Esophagus squamous epithelium (tissue), 5 donors: Measurements from ENCODE around the gene PTDSS2. TPM values are rescaled to one million over a fixed set of nuclear protein-coding genes. Genes with fewer than 3 reads are reported as not detected.
"Not testable (repeated sequence)": the region's sequence is repeated elsewhere in the genome, so short reads cannot be mapped to it uniquely, and the experiment has no call there.

ENCODE experiments used
- DNase-seq: peaks from one replicate; lab custom pipeline; 2025; lab: John Stamatoyannopoulos, UW
- H3K27ac ChIP-seq, 4 donors: fragments of 200-600 bp; sonication (generic); one replicate each; pipeline ENCODE4 v1.5.1; 2016 to 2019; ENCODE audit warnings: mild to moderate bottlenecking in 1 of 4
- H3K27me3 ChIP-seq, 4 donors: fragments of 200-600 bp; sonication (generic); 1 replicate in 3 of 4; 2 replicates in 1 of 4; pipeline versions ENCODE4 v1.5.1 to v1.6.0; 2017 to 2021; ENCODE audit warnings: antibody characterized with exemption in 1 of 4
- H3K36me3 ChIP-seq, 3 donors: fragments of 200-600 bp; sonication (generic); one replicate each; pipeline ENCODE4 v1.5.1; 2016 to 2019
- H3K4me1 ChIP-seq, 3 donors: fragments of 200-600 bp; sonication (generic); one replicate each; pipeline ENCODE4 v1.5.1; 2017 to 2019
- H3K4me3 ChIP-seq, 4 donors: fragments of 200-600 bp; sonication (generic); 1 replicate in 3 of 4; 2 replicates in 1 of 4; pipeline ENCODE4 v1.5.1; 2016 to 2019; ENCODE audit warnings: mild to moderate bottlenecking in 2 of 4, moderate library complexity in 1 of 4
- H3K9me3 ChIP-seq, 3 donors: fragments of 200-600 bp; sonication (generic); one replicate each; pipeline ENCODE4 v1.5.1; 2016 to 2019
- POLR2A ChIP-seq, 4 donors: fragments of 450-650 bp; IDR thresholded peaks; one replicate each; pipeline ENCODE4 v1.6.1; 2017; ENCODE audit warnings: antibody characterized with exemption in 4 of 4, mild to moderate bottlenecking in 4 of 4, moderate library complexity in 3 of 4
- WGBS, 2 donors: methylation state at CpG; one replicate each; pipeline ENCODE4 v1.1.5; 2018; 5-methylcytosine and 5-hydroxymethylcytosine counted together
- intact Hi-C: fragments of 100-400 bp; cut with DNase I; formaldehyde crosslinking; loops from one replicate; pipeline ENCODE4 v1.15.0; 2022
- total RNA-seq, 4 donors: library from RNA; depleted of rRNA; stranded (reverse); fragments of >200 nt; gene quantifications; one replicate each; pipeline ENCODE4 v1.1.0, GENCODE V29; 2016
- TF ChIP-seq, protein P1 (sequence below), 6 experiments: fragments of 450-650 bp in 4 of 6; fragments of 200-600 bp in 2 of 6; sonication (generic) in 2 of 6; IDR thresholded peaks; one replicate each; pipeline ENCODE4 v1.5.1; 2016 to 2019; ENCODE audit warnings: antibody characterized with exemption in 6 of 6, mild to moderate bottlenecking in 4 of 6, moderate library complexity in 4 of 6
- donor health status: DM: yes; HTN: yes; CAD: no.

The PTDSS2 gene
- 10 to 100 TPM; 15.8 to 34.3 (median 22.8) TPM for total RNA-seq

DNA sequence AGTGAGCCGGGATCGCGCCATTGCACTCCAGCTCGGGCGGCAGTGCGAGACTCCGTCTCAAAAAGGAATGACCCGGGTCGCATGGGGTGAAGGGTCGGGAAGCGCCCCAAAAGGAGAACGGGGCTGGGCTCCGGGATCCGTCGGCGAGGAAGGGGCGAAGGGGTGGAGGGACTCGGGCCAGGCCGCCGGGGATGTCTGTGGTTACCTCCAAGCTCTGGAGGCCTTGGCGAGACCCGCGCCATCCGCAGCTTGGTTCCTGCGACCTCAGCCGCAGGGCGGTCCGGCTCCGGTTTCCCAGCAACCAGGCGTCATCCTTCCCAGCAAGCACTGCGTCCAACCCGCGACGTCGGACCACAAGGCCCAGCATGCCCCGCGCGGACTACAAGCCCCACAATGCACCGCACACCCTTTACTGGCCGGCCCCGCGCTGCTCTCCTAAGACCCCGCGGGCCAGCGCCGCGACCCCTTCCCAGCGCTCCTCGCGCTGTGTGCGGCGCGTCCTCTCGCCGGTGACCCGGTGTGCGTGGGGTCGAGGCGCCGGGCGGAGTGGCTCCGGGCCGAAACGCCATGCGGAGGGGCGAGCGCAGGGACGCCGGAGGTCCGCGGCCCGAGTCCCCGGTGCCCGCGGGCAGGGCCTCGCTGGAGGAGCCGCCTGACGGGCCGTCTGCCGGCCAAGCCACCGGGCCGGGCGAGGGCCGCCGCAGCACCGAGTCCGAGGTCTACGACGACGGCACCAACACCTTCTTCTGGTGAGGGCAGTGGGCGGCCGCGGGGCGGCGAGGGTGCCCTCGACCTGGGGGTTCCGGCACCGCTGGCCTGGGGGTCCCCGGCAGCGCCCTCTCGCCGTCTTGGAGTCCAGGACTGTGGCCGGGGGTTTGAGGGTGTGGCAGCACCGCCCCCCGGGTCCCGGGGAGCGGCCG is at the start of gene PTDSS2:
Gene PTDSS2 (plus strand): TSS at position 391 of the 920 bp plus-strand sequence. CDS start 177 bp downstream, at position 568.
- WGBS, 2 donors = 0 to 1% methylated on average over 15 to 26 of the region's 108 CpGs
- H3K4me1 ChIP-seq = peaks cover 21 to 68% (median 26%) of the 10 kb centered on the region in 3 donors
- H3K27ac ChIP-seq = peak within 1 kb of the TSS; percentile 87 to 95 (median 92)

DNA sequence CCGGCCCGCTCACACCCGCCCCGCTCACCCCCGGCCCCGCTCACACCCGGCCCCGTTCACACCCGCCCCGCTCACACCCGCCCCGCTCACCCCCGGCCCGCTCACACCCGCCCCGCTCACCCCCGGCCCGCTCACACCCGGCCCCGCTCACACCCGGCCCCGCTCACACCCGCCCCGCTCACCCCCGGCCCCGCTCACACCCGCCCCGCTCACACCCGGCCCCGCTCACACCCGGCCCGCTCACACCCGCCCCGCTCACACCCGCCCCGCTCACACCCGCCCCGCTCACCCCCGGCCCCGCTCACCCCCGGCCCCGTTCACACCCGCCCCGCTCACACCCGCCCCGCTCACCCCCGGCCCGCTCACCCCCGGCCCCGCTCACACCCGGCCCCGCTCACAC is 48.9 kb upstream of the PTDSS2 start:
- intact Hi-C loops, H3K4me3 ChIP-seq, H3K9me3 ChIP-seq, DNase-seq, H3K27ac ChIP-seq: not testable (repeated sequence)
- WGBS, 2 donors = no CpG with 5 or more reads among the region's 52 CpGs
- peaks cover 0 to 21% (median 4%) of the 10 kb centered on the region in 4 donors for H3K27me3 ChIP-seq
- H3K4me1 ChIP-seq = peaks cover 17 to 55% (median 17%) of the 10 kb centered on the region in 3 donors
- peaks cover 0 to 67% (median 12%) of the 10 kb centered on the region in 3 donors for H3K36me3 ChIP-seq

More for the DNA sequence above, at the start of gene PTDSS2:
- no peaks in the 10 kb centered on the region for H3K27me3 ChIP-seq
- no peaks in the 10 kb centered on the region for H3K9me3 ChIP-seq
- peak; percentile 80 for DNase-seq
- H3K4me3 ChIP-seq = peak within 1 kb of the TSS; percentile 66 to 100 (median 92)
- H3K36me3 ChIP-seq = peaks cover 0 to 31% (median 0%) of the 10 kb centered on the region in 3 donors
- intact Hi-C loops = loop anchor here (5.0 kb wide), 1 partner anchor 67 kb away; no protein-coding TSS in a partner anchor
- peak in 3 of 4 donors; percentile 34 to 78 (median 54) for TF ChIP-seq POLR2A (IDR thresholded peaks at IDR 0.05)
- TF ChIP-seq, protein P1, sequence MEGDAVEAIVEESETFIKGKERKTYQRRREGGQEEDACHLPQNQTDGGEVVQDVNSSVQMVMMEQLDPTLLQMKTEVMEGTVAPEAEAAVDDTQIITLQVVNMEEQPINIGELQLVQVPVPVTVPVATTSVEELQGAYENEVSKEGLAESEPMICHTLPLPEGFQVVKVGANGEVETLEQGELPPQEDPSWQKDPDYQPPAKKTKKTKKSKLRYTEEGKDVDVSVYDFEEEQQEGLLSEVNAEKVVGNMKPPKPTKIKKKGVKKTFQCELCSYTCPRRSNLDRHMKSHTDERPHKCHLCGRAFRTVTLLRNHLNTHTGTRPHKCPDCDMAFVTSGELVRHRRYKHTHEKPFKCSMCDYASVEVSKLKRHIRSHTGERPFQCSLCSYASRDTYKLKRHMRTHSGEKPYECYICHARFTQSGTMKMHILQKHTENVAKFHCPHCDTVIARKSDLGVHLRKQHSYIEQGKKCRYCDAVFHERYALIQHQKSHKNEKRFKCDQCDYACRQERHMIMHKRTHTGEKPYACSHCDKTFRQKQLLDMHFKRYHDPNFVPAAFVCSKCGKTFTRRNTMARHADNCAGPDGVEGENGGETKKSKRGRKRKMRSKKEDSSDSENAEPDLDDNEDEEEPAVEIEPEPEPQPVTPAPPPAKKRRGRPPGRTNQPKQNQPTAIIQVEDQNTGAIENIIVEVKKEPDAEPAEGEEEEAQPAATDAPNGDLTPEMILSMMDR (IDR thresholded peaks at IDR 0.05) = peak in 1 of 6 experiments; percentile 37

DNA sequence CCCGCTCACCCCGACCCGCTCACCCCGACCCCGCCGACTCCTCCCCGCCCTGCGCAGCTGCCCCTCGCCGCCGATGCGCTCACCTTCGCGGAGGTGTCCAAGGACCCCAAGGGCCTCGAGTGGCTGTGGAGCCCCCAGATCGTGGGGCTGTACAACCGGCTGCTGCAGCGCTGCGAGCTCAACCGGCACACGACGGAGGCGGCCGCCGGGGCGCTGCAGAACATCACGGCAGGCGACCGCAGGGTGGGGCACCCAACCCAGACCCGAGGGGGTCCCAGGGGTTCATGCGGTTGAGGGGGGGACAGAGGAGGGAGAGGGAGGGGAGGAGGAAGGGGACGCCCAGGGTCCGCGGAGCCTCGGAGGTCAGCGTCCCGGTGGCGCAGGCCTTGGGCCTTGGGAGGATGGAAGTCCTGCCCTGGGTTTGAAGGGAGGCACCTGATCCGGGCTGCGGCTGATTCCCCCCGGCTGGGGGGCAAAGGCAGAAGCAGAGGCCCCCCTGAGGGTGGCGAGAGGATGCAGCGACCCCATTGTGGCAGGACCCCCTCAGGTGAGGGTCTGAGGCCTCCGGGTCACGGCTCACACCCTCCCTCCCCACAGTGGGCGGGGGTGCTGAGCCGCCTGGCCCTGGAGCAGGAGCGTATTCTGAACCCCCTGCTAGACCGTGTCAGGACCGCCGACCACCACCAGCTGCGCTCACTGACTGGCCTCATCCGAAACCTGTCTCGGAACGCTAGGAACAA is 46.9 kb upstream of the PTDSS2 start:
- no peak for DNase-seq
- intact Hi-C loops = no loop called here
- peaks cover 15 to 57% (median 16%) of the 10 kb centered on the region in 3 donors for H3K4me1 ChIP-seq
- H3K27me3 ChIP-seq = peaks cover 0 to 21% (median 4%) of the 10 kb centered on the region in 4 donors
- TF ChIP-seq, protein P1 (IDR thresholded peaks at IDR 0.05) = no peak
- TF ChIP-seq POLR2A (IDR thresholded peaks at IDR 0.05) = no peak
- H3K9me3 ChIP-seq = no peaks in the 10 kb centered on the region
- H3K4me3 ChIP-seq = no peak overlapping the region
- H3K36me3 ChIP-seq = peaks cover 0 to 52% (median 12%) of the 10 kb centered on the region in 3 donors
- H3K27ac ChIP-seq = no peak overlapping the region
- WGBS, 2 donors = 83 to 100% methylated on average over 2 to 11 of the region's 55 CpGs

DNA sequence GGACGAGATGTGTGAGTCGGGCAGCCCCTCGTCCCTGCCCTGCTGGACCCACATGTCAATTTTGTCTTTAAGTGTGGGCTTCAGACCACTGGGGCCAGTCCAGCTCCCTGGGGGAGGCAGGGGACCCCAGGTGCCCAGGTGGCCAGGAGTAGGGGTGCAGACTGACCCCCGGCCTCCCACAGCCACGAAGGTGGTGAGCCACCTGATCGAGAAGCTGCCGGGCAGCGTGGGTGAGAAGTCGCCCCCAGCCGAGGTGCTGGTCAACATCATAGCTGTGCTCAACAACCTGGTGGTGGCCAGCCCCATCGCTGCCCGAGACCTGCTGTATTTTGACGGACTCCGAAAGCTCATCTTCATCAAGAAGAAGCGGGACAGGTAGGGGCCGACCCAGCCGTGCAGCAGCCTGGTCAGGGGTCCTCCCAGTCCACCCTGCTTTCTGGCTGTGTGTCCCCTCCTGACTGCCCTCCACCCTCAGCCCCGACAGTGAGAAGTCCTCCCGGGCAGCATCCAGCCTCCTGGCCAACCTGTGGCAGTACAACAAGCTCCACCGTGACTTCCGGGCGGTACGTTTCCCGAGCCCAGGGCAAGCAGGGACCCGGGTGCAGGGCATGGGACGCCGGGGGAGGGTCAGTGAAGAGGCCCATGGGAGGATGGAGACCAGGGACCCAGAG is 46.2 kb upstream of the PTDSS2 start:
- intact Hi-C loops = no loop called here
- Histone ChIP-seq H3K27me3 (peaks cover 0 to 19% (median 4%) of the 10 kb centered on the region in 4 donors), H3K4me3 (no peak overlapping the region), H3K4me1 (peaks cover 15 to 57% (median 16%) of the 10 kb centered on the region in 3 donors), H3K27ac (peak overlapping the region in 2 of 4 donors; percentile 22 to 90), H3K36me3 (peaks cover 0 to 49% (median 12%) of the 10 kb centered on the region in 3 donors), H3K9me3 (no peaks in the 10 kb centered on the region)
- no peak for DNase-seq
- WGBS, 2 donors = 0 to 100% methylated on average over 1 of the region's 27 CpGs
- TF ChIP-seq, protein P1 (IDR thresholded peaks at IDR 0.05) = no peak
- no peak for TF ChIP-seq POLR2A (IDR thresholded peaks at IDR 0.05)
